Measurements from ENCODE around the gene PPP2R2C.

DNA sequence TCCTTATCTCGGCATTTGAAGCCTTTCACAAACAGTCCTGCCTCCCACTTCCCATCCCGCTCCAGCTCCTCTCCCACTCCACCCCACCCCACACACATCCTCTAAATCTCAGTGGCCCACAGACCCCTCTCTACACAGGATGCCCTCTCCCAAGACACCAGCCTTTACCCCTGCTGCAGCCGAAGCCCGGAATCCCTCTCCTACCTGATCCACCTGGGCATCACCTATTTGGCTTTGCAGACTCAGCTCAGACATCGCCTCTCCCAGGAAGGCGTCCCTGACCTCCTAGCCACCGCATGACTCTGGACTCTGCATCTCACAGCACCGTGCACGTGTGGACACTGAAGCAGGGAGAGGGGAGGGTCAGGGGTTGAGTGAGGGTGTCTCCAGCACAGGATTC is 11.5 kb downstream of the PPP2R2C start:
- TF ChIP-seq, protein P1, sequence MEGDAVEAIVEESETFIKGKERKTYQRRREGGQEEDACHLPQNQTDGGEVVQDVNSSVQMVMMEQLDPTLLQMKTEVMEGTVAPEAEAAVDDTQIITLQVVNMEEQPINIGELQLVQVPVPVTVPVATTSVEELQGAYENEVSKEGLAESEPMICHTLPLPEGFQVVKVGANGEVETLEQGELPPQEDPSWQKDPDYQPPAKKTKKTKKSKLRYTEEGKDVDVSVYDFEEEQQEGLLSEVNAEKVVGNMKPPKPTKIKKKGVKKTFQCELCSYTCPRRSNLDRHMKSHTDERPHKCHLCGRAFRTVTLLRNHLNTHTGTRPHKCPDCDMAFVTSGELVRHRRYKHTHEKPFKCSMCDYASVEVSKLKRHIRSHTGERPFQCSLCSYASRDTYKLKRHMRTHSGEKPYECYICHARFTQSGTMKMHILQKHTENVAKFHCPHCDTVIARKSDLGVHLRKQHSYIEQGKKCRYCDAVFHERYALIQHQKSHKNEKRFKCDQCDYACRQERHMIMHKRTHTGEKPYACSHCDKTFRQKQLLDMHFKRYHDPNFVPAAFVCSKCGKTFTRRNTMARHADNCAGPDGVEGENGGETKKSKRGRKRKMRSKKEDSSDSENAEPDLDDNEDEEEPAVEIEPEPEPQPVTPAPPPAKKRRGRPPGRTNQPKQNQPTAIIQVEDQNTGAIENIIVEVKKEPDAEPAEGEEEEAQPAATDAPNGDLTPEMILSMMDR (IDR thresholded peaks at IDR 0.05; ENCODE audit: insufficient read depth, low read length): no peak
- TF ChIP-seq, protein P2, sequence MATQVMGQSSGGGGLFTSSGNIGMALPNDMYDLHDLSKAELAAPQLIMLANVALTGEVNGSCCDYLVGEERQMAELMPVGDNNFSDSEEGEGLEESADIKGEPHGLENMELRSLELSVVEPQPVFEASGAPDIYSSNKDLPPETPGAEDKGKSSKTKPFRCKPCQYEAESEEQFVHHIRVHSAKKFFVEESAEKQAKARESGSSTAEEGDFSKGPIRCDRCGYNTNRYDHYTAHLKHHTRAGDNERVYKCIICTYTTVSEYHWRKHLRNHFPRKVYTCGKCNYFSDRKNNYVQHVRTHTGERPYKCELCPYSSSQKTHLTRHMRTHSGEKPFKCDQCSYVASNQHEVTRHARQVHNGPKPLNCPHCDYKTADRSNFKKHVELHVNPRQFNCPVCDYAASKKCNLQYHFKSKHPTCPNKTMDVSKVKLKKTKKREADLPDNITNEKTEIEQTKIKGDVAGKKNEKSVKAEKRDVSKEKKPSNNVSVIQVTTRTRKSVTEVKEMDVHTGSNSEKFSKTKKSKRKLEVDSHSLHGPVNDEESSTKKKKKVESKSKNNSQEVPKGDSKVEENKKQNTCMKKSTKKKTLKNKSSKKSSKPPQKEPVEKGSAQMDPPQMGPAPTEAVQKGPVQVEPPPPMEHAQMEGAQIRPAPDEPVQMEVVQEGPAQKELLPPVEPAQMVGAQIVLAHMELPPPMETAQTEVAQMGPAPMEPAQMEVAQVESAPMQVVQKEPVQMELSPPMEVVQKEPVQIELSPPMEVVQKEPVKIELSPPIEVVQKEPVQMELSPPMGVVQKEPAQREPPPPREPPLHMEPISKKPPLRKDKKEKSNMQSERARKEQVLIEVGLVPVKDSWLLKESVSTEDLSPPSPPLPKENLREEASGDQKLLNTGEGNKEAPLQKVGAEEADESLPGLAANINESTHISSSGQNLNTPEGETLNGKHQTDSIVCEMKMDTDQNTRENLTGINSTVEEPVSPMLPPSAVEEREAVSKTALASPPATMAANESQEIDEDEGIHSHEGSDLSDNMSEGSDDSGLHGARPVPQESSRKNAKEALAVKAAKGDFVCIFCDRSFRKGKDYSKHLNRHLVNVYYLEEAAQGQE (IDR thresholded peaks at IDR 0.05; ENCODE audit: insufficient replicate concordance, low read depth): no peak
- no peak for TF ChIP-seq POLR2AphosphoS5 (IDR thresholded peaks at IDR 0.05; ENCODE audit: low read depth)

Data from HL-60 (cell line).